DND-41 (cell line): ENCODE measurements around the gene UCN3.

Source experiments
- ATAC-seq: fragments of 200-7000 bp; cut with Tn5 transposase; 3 replicates; pipeline ENCODE4 v1.9.1; 2021; ENCODE audit warnings: low read depth; ENCODE audit not compliant: insufficient read depth
- DNase-seq: peaks from one replicate; pipeline ENCODE4 v3.0.0-alpha.2; 2020
- H2AFZ ChIP-seq: 2 replicates; pipeline ENCODE4 v1.6.0; 2012; ENCODE audit warnings: low read depth, low read length
- H3K27ac ChIP-seq: 2 replicates; pipeline ENCODE4 v1.5.1; 2012; ENCODE audit warnings: low read length, inconsistent platforms
- H3K27me3 ChIP-seq: fragments of 200-600 bp; sonication (generic); 2 replicates; pipeline ENCODE4 v1.6.0; 2012; ENCODE audit warnings: low read length, mild to moderate bottlenecking, inconsistent platforms; ENCODE audit not compliant: insufficient read depth, poor library complexity
- H3K36me3 ChIP-seq: 2 replicates; pipeline ENCODE4 v1.5.1; 2012; ENCODE audit warnings: low read length, inconsistent platforms; ENCODE audit not compliant: insufficient read depth
- H3K4me1 ChIP-seq: 2 replicates; pipeline ENCODE4 v1.5.1; 2012; ENCODE audit warnings: mild to moderate bottlenecking, low read length; ENCODE audit not compliant: insufficient read depth
- H3K4me2 ChIP-seq: 2 replicates; pipeline ENCODE4 v1.6.0; 2012; ENCODE audit warnings: mild to moderate bottlenecking, moderate library complexity, low read length, inconsistent platforms; ENCODE audit not compliant: insufficient read depth
- H3K4me3 ChIP-seq, 2 experiments: fragments of 200-600 bp in 1 of 2; shearing (Covaris generic) in 1 of 2; 2 replicates each; pipeline ENCODE4 v1.5.1; 2012 to 2016; ENCODE audit warnings: inconsistent platforms in 2 of 2, low read length in 2 of 2, mild to moderate bottlenecking in 2 of 2, low read depth in 1 of 2, moderate library complexity in 1 of 2
- H3K79me2 ChIP-seq: 2 replicates; pipeline ENCODE4 v1.6.0; 2012; ENCODE audit warnings: low read length, inconsistent platforms; ENCODE audit not compliant: insufficient read depth
- H3K9ac ChIP-seq: 2 replicates; pipeline ENCODE4 v1.6.0; 2012; ENCODE audit warnings: low read depth, mild to moderate bottlenecking, inconsistent platforms, low read length, moderate library complexity
- H3K9me3 ChIP-seq: 2 replicates; pipeline ENCODE4 v1.5.1; 2012; ENCODE audit warnings: low read length, moderate library complexity, mild to moderate bottlenecking, inconsistent platforms; ENCODE audit not compliant: insufficient read depth, severe bottlenecking
- H4K20me1 ChIP-seq: 2 replicates; pipeline ENCODE4 v1.6.0; 2012; ENCODE audit warnings: low read length; ENCODE audit not compliant: insufficient read depth
- EZH2 ChIP-seq: IDR thresholded peaks from 3 replicates; pipeline ENCODE4 v1.6.1; 2012; ENCODE audit warnings: borderline replicate concordance, low read depth, mild to moderate bottlenecking, moderate library complexity, low read length, inconsistent platforms; ENCODE audit not compliant: severe bottlenecking
- TF ChIP-seq, protein P1 (sequence below): IDR thresholded peaks from 2 replicates; pipeline ENCODE4 v1.5.1; 2012; ENCODE audit warnings: borderline replicate concordance, low read length, moderate library complexity, mild to moderate bottlenecking; ENCODE audit not compliant: poor library complexity, severe bottlenecking; ENCODE audit errors: extremely low read depth

UCN3 gene

DNA sequence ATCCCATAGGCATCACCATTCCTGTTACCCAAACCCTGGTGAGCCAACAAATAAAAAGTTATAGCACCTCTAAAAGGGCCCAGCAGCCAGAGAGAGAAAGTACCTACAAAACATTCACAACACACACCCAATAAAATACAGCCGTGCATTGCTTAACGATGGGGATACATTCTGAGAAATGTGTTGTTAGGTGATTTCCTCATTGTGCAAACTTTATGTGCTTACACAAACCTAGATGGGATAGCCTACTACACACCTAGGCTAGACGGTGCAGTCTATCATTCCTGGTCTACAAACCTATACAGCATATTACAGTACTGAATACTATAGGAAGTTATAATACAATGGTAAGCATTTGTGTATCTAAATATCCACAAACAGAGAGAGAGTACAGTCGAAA is 44.9 kb upstream of the UCN3 start:
- H2AFZ ChIP-seq: no peak overlapping the region
- no peak for ATAC-seq

DNA sequence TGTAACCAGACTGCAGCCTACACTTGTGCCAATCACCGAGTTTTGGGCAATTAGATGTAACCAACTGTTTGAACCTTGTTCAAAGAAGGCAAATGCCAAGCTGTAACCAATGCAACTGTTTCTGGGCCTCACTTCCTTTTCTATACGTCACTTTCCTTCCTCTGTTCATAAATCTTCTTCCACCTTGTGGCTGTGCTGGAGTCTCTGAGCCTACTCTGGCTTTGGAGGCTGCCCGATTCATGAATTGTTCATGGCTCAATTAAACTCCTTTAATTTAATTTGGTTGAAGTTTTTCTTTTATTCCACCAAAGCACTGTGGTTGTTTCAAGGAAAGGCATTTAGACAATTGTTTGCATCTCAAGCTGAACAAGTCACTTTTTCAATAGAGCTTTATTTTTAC is 43.5 kb upstream of the UCN3 start:
- Histone ChIP-seq H3K27me3 (no peaks in the 10 kb centered on the region), H3K4me3 (no peak overlapping the region), H4K20me1 (no peaks in the 10 kb centered on the region), H3K9me3 (no peaks in the 10 kb centered on the region), H3K4me1 (peaks cover 22% of the 10 kb centered on the region), H3K36me3 (no peaks in the 10 kb centered on the region), H3K4me2 (no peak overlapping the region), H2AFZ (no peak overlapping the region), H3K79me2 (no peaks in the 10 kb centered on the region), H3K9ac (no peak overlapping the region), H3K27ac (no peak overlapping the region)
- ATAC-seq: no peak
- TF ChIP-seq, protein P1, sequence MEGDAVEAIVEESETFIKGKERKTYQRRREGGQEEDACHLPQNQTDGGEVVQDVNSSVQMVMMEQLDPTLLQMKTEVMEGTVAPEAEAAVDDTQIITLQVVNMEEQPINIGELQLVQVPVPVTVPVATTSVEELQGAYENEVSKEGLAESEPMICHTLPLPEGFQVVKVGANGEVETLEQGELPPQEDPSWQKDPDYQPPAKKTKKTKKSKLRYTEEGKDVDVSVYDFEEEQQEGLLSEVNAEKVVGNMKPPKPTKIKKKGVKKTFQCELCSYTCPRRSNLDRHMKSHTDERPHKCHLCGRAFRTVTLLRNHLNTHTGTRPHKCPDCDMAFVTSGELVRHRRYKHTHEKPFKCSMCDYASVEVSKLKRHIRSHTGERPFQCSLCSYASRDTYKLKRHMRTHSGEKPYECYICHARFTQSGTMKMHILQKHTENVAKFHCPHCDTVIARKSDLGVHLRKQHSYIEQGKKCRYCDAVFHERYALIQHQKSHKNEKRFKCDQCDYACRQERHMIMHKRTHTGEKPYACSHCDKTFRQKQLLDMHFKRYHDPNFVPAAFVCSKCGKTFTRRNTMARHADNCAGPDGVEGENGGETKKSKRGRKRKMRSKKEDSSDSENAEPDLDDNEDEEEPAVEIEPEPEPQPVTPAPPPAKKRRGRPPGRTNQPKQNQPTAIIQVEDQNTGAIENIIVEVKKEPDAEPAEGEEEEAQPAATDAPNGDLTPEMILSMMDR: no peak
- TF ChIP-seq EZH2: no peak
- DNase-seq: no peak

More for the DNA sequence above, 44.9 kb upstream of the UCN3 start:
- Histone ChIP-seq H3K27ac (no peak overlapping the region), H3K9me3 (no peaks in the 10 kb centered on the region), H3K4me3 (no peak overlapping the region), H3K4me2 (no peak overlapping the region), H3K79me2 (no peaks in the 10 kb centered on the region), H3K9ac (no peak overlapping the region), H3K36me3 (no peaks in the 10 kb centered on the region), H3K27me3 (no peaks in the 10 kb centered on the region), H3K4me1 (peaks cover 28% of the 10 kb centered on the region), H4K20me1 (no peaks in the 10 kb centered on the region)
- no peak for DNase-seq
- TF ChIP-seq, protein P1: no peak
- no peak for TF ChIP-seq EZH2

DNA sequence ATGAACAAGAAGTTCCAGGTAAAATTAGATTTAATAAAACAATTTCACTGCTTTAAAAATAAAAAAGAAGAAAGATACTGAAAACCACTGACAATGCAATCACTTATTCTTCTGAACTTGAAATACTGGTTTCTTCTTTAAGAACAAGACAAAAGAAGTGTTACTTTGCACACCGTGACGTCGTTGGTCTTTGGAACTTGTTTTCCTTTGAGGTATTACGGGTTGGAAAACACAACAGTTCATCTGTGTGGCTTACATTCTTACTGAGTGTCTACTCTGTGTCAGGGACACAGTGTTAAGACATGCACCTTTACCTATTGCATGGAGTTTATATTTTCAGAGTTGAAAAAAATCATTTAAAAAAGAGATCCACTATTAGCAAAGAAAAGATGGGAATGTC is 41.3 kb upstream of the UCN3 start:
- no peak overlapping the region for H3K4me3 ChIP-seq
- H4K20me1 ChIP-seq: no peaks in the 10 kb centered on the region
- H3K36me3 ChIP-seq: no peaks in the 10 kb centered on the region
- no peak overlapping the region for H3K27ac ChIP-seq
- H3K27me3 ChIP-seq: no peaks in the 10 kb centered on the region
- H2AFZ ChIP-seq: no peak overlapping the region
- DNase-seq (no peak), ATAC-seq (no peak)
- H3K9me3 ChIP-seq: no peaks in the 10 kb centered on the region
- no peak for TF ChIP-seq EZH2
- TF ChIP-seq, protein P1: no peak
- 0 out of 2 replicates have a peak, but pooled peaks cover under 1% of the 10 kb centered on the region for H3K4me1 ChIP-seq
- H3K9ac ChIP-seq: no peak overlapping the region
- H3K79me2 ChIP-seq: no peaks in the 10 kb centered on the region
- no peak overlapping the region for H3K4me2 ChIP-seq

DNA sequence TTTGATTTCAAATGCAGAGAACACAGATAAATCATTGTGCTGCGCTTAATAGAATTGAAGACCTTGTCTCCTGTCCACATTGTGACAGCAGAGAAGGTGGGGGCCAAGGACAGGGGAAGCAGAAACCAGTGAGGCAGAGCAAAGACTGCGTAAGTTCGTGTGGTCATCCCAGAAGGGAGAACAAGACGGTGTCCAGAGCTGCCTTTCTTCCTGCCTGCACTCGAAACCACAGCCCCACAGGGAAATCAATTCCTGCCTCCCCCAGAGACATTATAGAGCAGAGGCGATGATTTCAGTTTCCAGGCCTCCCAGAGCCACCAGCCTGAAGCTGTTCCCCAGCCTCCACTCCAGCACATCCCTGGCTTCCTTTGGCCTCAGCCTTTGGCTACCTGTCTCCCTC is 39.7 kb upstream of the UCN3 start:
- Histone ChIP-seq H3K9ac (no peak overlapping the region), H3K79me2 (no peaks in the 10 kb centered on the region), H3K4me2 (no peak overlapping the region), H4K20me1 (no peaks in the 10 kb centered on the region), H3K4me1 (no peaks in the 10 kb centered on the region), H3K36me3 (no peaks in the 10 kb centered on the region), H3K9me3 (no peaks in the 10 kb centered on the region), H2AFZ (no peak overlapping the region), H3K27ac (no peak overlapping the region), H3K4me3 (no peak overlapping the region), H3K27me3 (no peaks in the 10 kb centered on the region)
- DNase-seq (no peak), ATAC-seq (no peak)
- TF ChIP-seq EZH2: no peak
- TF ChIP-seq, protein P1: no peak
